IMR-90 (cell line): ENCODE measurements around the gene EEF1E1. TPM values are rescaled to one million over a fixed set of nuclear protein-coding genes. Genes with fewer than 3 reads are reported as not detected.

Experiments used
- ATAC-seq: fragments of 200-7000 bp; cut with Tn5 transposase; 2 replicates; pipeline ENCODE4 v1.9.1; 2020; ENCODE audit warnings: low read depth, mild to moderate bottlenecking, moderate library complexity
- BruUV-seq: library from RNA; stranded (reverse); fragments of 400-500 nt; replicated peaks from 2 replicates; lab custom pipeline; 2021; lab: Mats Ljungman, UMichigan
- CTCF ChIA-PET: fragments of 300-600 bp; formaldehyde crosslinking; extraction: SDS; loops from one replicate; lab custom pipeline; 2021; ENCODE audit warnings: antibody characterized with exemption; lab: Yijun Ruan, JAX
- POLR2A ChIA-PET: fragments of 300-600 bp; sonication (Branson Sonifier 250); formaldehyde crosslinking; loops from one replicate; lab custom pipeline; 2022; ENCODE audit warnings: antibody characterized with exemption; ENCODE audit not compliant: unreplicated experiment; lab: Charles Lee
- DNase-seq: peaks from one replicate; pipeline ENCODE4 v3.0.0; 2013
- H2AFZ ChIP-seq: replicated peaks from 2 replicates; pipeline ENCODE3; 2013; ENCODE audit warnings: low read length, mild to moderate bottlenecking; ENCODE audit not compliant: poor library complexity
- H2AK5ac ChIP-seq: 2 replicates; pipeline ENCODE4 v1.6.1; 2013; ENCODE audit warnings: low read depth, low read length, inconsistent platforms
- H2AK9ac ChIP-seq: replicated peaks from 2 replicates; pipeline ENCODE3; 2013; ENCODE audit warnings: mild to moderate bottlenecking, low read depth, low read length, moderate library complexity; ENCODE audit not compliant: poor library complexity
- H2BK120ac ChIP-seq: 2 replicates; pipeline ENCODE4 v1.6.1; 2013; ENCODE audit warnings: low read depth, low read length, inconsistent platforms
- H2BK15ac ChIP-seq: 3 replicates; pipeline ENCODE4 v1.6.1; 2013; ENCODE audit warnings: low read depth, low read length, inconsistent platforms
- H2BK20ac ChIP-seq: 2 replicates; pipeline ENCODE4 v1.6.1; 2013; ENCODE audit warnings: low read depth, mild to moderate bottlenecking, inconsistent platforms, low read length, moderate library complexity
- H2BK5ac ChIP-seq: 2 replicates; pipeline ENCODE4 v1.6.1; 2013; ENCODE audit warnings: mild to moderate bottlenecking, low read depth, low read length, inconsistent platforms; ENCODE audit not compliant: poor library complexity, severe bottlenecking
- H3K14ac ChIP-seq: replicated peaks from 2 replicates; pipeline ENCODE4 v1.6.1; 2013; ENCODE audit warnings: low read depth, low read length, inconsistent platforms
- H3K18ac ChIP-seq: 2 replicates; pipeline ENCODE4 v1.6.1; 2013; ENCODE audit warnings: low read depth, low read length, control low read depth
- H3K23ac ChIP-seq: 2 replicates; pipeline ENCODE4 v1.6.1; 2013; ENCODE audit warnings: low read depth, low read length, inconsistent platforms
- H3K27ac ChIP-seq: 2 replicates; pipeline ENCODE4 v1.5.1; 2013; ENCODE audit warnings: mild to moderate bottlenecking, control low read depth, low read length; ENCODE audit not compliant: insufficient read depth
- H3K27me3 ChIP-seq: 2 replicates; pipeline ENCODE4 v1.6.1; 2013; ENCODE audit warnings: low read length; ENCODE audit not compliant: control insufficient read depth, insufficient read depth
- H3K36me3 ChIP-seq: 2 replicates; pipeline ENCODE4 v1.6.1; 2013; ENCODE audit warnings: low read length, mixed read lengths; ENCODE audit not compliant: control insufficient read depth, insufficient read depth
- H3K4ac ChIP-seq: 2 replicates; pipeline ENCODE4 v1.6.1; 2013; ENCODE audit warnings: low read depth, low read length, inconsistent platforms
- H3K4me1 ChIP-seq: 2 replicates; pipeline ENCODE4 v1.6.1; 2013; ENCODE audit warnings: low read length, mixed read lengths; ENCODE audit not compliant: control insufficient read depth, insufficient read depth
- H3K4me2 ChIP-seq: 2 replicates; pipeline ENCODE4 v1.6.1; 2013; ENCODE audit warnings: low read depth, mild to moderate bottlenecking, control low read depth, low read length, moderate library complexity
- H3K4me3 ChIP-seq: 2 replicates; pipeline ENCODE4 v1.5.1; 2013; ENCODE audit warnings: low read depth, mild to moderate bottlenecking, control low read depth, low read length, moderate library complexity; ENCODE audit not compliant: insufficient read depth
- H3K56ac ChIP-seq: 2 replicates; pipeline ENCODE4 v1.6.1; 2013; ENCODE audit warnings: low read length, inconsistent platforms; ENCODE audit not compliant: insufficient read depth; ENCODE audit errors: extremely low read depth
- H3K79me1 ChIP-seq, 2 experiments: 2 replicates each; pipeline ENCODE4 v1.6.1; 2013; ENCODE audit warnings: low read length in 2 of 2, inconsistent platforms in 1 of 2, low read depth in 1 of 2
- H3K9ac ChIP-seq: 2 replicates; pipeline ENCODE4 v1.6.1; 2013; ENCODE audit warnings: low read depth, low read length, control low read depth
- H3K9me1 ChIP-seq: 2 replicates; pipeline ENCODE4 v1.6.1; 2013; ENCODE audit warnings: low read length, inconsistent platforms; ENCODE audit not compliant: insufficient read depth
- H3K9me3 ChIP-seq: 2 replicates; pipeline ENCODE4 v1.6.1; 2013; ENCODE audit warnings: low read length; ENCODE audit not compliant: control insufficient read depth, insufficient read depth
- H4K20me1 ChIP-seq: 2 replicates; pipeline ENCODE4 v1.6.1; 2013; ENCODE audit warnings: low read length, inconsistent platforms; ENCODE audit not compliant: insufficient read depth
- H4K5ac ChIP-seq: 2 replicates; pipeline ENCODE4 v1.6.1; 2013; ENCODE audit warnings: mild to moderate bottlenecking, low read depth, low read length, control low read depth
- H4K8ac ChIP-seq, 2 experiments: 2 replicates each; pipeline ENCODE4 v1.6.1; 2013; ENCODE audit warnings: low read depth in 2 of 2, low read length in 2 of 2, control low read depth in 1 of 2, inconsistent platforms in 1 of 2
- H4K91ac ChIP-seq: 2 replicates; pipeline ENCODE4 v1.6.1; 2013; ENCODE audit warnings: low read depth, low read length, inconsistent platforms; ENCODE audit not compliant: insufficient read depth
- BHLHE40 ChIP-seq: fragments of 150-350 bp; IDR thresholded peaks from 2 replicates; pipeline ENCODE4 v1.6.1; 2016; ENCODE audit warnings: mild to moderate bottlenecking, low read depth, low read length
- CEBPB ChIP-seq: IDR thresholded peaks from 2 replicates; pipeline ENCODE4 v1.6.1; 2012; ENCODE audit warnings: low read depth, low read length, improper control_type of control experiment
- CHD1 ChIP-seq: IDR thresholded peaks from 2 replicates; pipeline ENCODE4 v1.6.1; 2012; ENCODE audit warnings: low read depth, low read length, improper control_type of control experiment
- ELK1 ChIP-seq: fragments of 150-350 bp; IDR thresholded peaks from 2 replicates; pipeline ENCODE4 v1.6.1; 2016; ENCODE audit warnings: low read depth, mild to moderate bottlenecking, low read length, moderate library complexity, borderline replicate concordance
- FOS ChIP-seq: fragments of 150-350 bp; IDR thresholded peaks from 2 replicates; pipeline ENCODE4 v1.6.1; 2016; ENCODE audit warnings: low read depth, low read length
- MAFK ChIP-seq: IDR thresholded peaks from 2 replicates; pipeline ENCODE4 v1.6.1; 2012; ENCODE audit warnings: low read depth, low read length, improper control_type of control experiment
- MAZ ChIP-seq: IDR thresholded peaks from 2 replicates; pipeline ENCODE4 v1.6.1; 2012; ENCODE audit warnings: low read depth, mild to moderate bottlenecking, low read length, improper control_type of control experiment, moderate library complexity, borderline replicate concordance
- MXI1 ChIP-seq: IDR thresholded peaks from 2 replicates; pipeline ENCODE4 v1.6.1; 2012; ENCODE audit warnings: low read depth, mild to moderate bottlenecking, low read length, moderate library complexity, borderline replicate concordance
- NFE2L2 ChIP-seq: fragments of 150-350 bp; IDR thresholded peaks from 2 replicates; pipeline ENCODE4 v1.6.1; 2016; ENCODE audit warnings: low read depth, mild to moderate bottlenecking, low read length
- POLR2A ChIP-seq: IDR thresholded peaks from 2 replicates; pipeline ENCODE4 v1.6.1; 2012; ENCODE audit warnings: mild to moderate bottlenecking, low read depth, low read length
- RAD21 ChIP-seq: IDR thresholded peaks from 2 replicates; pipeline ENCODE4 v1.6.1; 2012; ENCODE audit warnings: low read length, improper control_type of control experiment
- RCOR1 ChIP-seq: IDR thresholded peaks from 2 replicates; pipeline ENCODE4 v1.6.1; 2012; ENCODE audit warnings: mild to moderate bottlenecking, low read length, improper control_type of control experiment; ENCODE audit not compliant: insufficient replicate concordance
- RFX5 ChIP-seq: IDR thresholded peaks from 2 replicates; pipeline ENCODE4 v1.8.0; 2012; ENCODE audit warnings: low read depth, mild to moderate bottlenecking, low read length, moderate library complexity
- SMC3 ChIP-seq: fragments of 150-350 bp; IDR thresholded peaks from 2 replicates; pipeline ENCODE4 v1.6.1; 2016; ENCODE audit warnings: low read depth, mild to moderate bottlenecking, antibody characterized with exemption, low read length, moderate library complexity
- USF2 ChIP-seq: fragments of 150-350 bp; IDR thresholded peaks from 2 replicates; pipeline ENCODE4 v1.6.1; 2017; ENCODE audit warnings: mild to moderate bottlenecking, antibody characterized with exemption, low read length, low read depth
- WGBS, 2 experiments: methylation state at CpG; one replicate each; pipeline versions ENCODE4 v1.1.5 to v1.1.7; 2013; ENCODE audit warnings: missing lambda C conversion rate in 2 of 2; ENCODE audit not compliant: insufficient read length in 1 of 2; ENCODE audit errors: extremely low coverage in 2 of 2; 5-methylcytosine and 5-hydroxymethylcytosine counted together
- dilution Hi-C: fragments of 300-500 bp; cut with HindIII; formaldehyde crosslinking; loops from one replicate; pipeline ENCODE4 v1.14.3; 2018; ENCODE audit warnings: low sequenced_read_pairs; ENCODE audit not compliant: unreplicated experiment
- in situ Hi-C: fragments of 300-500 bp; cut with MboI; formaldehyde crosslinking; loops from 3 replicates; pipeline ENCODE4 v1.14.3; 2019; ENCODE audit warnings: low sequenced_read_pairs, inconsistent platforms, mixed read lengths
- intact Hi-C: fragments of 100-400 bp; cut with micrococcal nuclease; formaldehyde crosslinking; loops from 2 replicates; pipeline ENCODE4 v1.10.0; 2022
- polyA plus RNA-seq, 3 experiments: library from polyadenylated mRNA; depleted of rRNA; stranded (reverse); fragments of >200 nt; gene quantifications; 2 replicates each; pipeline ENCODE4 v1.2.3, GENCODE V29; 2012; ENCODE audit warnings: low replicate concordance in 1 of 3
- total RNA-seq: library from RNA; depleted of rRNA; stranded (reverse); fragments of >200 nt; gene quantifications from 2 replicates; pipeline ENCODE4 v1.2.3, GENCODE V29; 2012

EEF1E1 gene
- total and polyA plus RNA-seq, 2 of the 4 experiments (the other 2 are of a cell fraction), result 65.8 to 68.6 TPM

- Histone ChIP-seq H3K4ac (no peak overlapping the region), H3K9me3 (no peaks in the 10 kb centered on the region), H3K4me1 (no peaks in the 10 kb centered on the region), H2AFZ (peak overlapping the region; percentile 57), H3K9ac (no peak overlapping the region), H3K79me1 (no peaks in the 10 kb centered on the region), H3K14ac (no peak overlapping the region), H3K56ac (no peak overlapping the region), H4K8ac (no peak overlapping the region), H4K91ac (no peak overlapping the region), H2BK120ac (no peak overlapping the region), H3K4me2 (no peak overlapping the region), H3K18ac (no peak overlapping the region), H3K36me3 (no peaks in the 10 kb centered on the region), H2AK9ac (no peak overlapping the region), H2AK5ac (no peak overlapping the region), H3K27me3 (no peaks in the 10 kb centered on the region), H4K5ac (no peak overlapping the region), H3K9me1 (no peaks in the 10 kb centered on the region), H4K20me1 (no peaks in the 10 kb centered on the region), H2BK20ac (no peak overlapping the region), H2BK5ac (no peak overlapping the region), H3K4me3 (no peak overlapping the region), H3K27ac (no peak overlapping the region), H2BK15ac (no peak overlapping the region), H3K23ac (no peak overlapping the region)
- no TSS peak for BruUV-seq
- intact Hi-C loops, result loop anchor here (1.0 to 5.0 kb wide), 4 partner anchors 51 to 852 kb away; no protein-coding TSS in a partner anchor
- in situ Hi-C loops, result loop anchor here (5.0 kb wide), 1 partner anchor 91 kb away; no protein-coding TSS in a partner anchor
- ChIA-PET POLR2A (interaction anchor here (1.6 kb wide), 1 partner anchor 88 kb away, joined by 5 read pairs; no protein-coding TSS in a partner anchor), CTCF (interaction anchor here (0.8 to 7.4 kb wide), 12 partner anchors 8 to 98 kb away, joined by 3 to 145 read pairs (median 5); no protein-coding TSS in a partner anchor)
- WGBS, 2 experiments, result no CpG with 5 or more reads among the region's 13 CpGs
- dilution Hi-C loops, result no loop called here
- DNase-seq (peak; percentile 70), ATAC-seq (peak; percentile 96)
- TF ChIP-seq ELK1 (no peak), RAD21 (peak; percentile 96), SMC3 (peak; percentile 86), BHLHE40 (no peak), NFE2L2 (no peak), RFX5 (no peak), MXI1 (no peak), RCOR1 (no peak), MAFK (no peak), FOS (no peak), POLR2A (0 out of 2 replicates have a peak, but pooled peaks have one; percentile 55), USF2 (no peak), MAZ (no peak), CEBPB (no peak), CHD1 (no peak)
Measured at GRCh38 chr6:8131265-8131897, 29.0 kb upstream of the EEF1E1 start.
